Stimulated activated CD8-positive, alpha-beta memory T cell treated with anti-CD3 and anti-CD28 coated beads, Interleukin-7, amount 100 ng/mL, for 24 hours (primary cell): ENCODE data around the gene COBL.

ENCODE experiments used
- DNase-seq: peaks from one replicate; pipeline ENCODE4 v3.0.0-alpha.2; 2020; ENCODE audit warnings: low read depth

Gene COBL

DNA sequence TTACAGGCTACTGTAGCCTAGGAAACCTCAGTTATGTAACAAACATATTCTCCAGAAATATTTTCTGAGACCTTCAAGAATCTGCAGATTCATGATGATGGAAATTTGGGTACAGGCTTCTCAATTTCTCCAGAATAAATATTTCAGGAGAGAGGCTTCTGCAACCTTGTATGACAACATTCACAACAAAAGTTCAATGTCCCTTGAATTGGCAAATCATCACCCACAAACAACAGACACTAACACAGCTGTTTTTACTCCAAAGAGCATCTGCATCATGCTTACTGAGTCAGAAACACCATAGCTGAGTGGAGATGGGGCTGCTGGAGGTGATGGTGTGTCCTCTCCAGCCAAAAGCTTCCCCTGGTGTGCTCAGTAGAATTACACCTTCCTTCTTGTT is 9.3 kb upstream of the COBL start:
- no peak for DNase-seq

DNA sequence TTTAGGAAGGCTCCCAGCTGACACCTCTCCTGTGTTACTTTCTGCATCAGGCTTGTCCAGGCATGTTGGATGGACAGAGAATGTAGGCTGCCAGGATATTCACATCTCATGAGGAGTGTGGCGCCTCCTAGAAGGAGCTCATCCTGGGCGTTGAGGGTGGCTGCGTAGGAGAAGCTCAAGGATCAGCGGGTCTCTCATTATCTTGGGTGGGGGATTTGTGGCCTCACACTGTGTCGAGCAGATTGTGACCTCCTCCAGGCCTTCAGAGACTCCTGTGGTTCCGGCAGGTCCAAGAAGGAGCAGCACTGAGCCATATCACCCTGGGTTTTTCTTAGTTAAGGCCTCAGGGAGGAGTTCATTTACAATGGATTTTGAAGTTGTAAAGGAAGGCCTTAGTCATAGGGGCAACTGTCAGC is 8.7 kb upstream of the COBL start:
- no peak for DNase-seq

DNA sequence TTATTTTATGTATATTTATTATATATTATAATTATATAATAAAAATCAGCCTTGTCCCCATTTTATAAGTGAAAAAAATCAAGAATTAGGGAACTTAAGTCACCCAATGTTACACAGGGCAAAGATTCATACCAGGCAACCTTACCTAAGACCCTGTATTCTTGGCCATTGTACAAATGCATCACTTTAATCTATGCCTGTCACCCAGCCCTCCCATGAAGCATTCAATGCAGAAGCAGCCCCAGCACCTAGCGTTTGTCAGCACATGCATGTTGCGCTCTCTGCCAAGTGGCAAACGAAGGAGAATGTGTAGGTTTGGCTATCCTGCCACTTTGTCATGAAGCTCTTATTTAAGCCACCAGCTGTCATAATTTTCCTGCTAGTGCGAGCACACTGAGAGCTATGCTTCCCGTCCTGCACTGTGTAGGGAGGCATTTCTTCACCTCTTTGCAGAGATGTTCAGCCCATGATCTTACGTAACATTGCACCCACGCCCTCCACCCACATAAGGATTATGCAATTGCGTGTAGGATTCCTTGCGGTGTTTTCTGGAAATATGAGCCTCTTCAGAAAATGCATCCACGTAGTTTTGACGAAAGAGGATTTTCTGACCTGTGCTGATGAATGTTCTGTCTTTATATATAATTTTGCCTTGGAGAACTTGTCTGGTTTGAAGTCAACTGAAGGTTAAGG is 7.7 kb upstream of the COBL start:
- no peak for DNase-seq

DNA sequence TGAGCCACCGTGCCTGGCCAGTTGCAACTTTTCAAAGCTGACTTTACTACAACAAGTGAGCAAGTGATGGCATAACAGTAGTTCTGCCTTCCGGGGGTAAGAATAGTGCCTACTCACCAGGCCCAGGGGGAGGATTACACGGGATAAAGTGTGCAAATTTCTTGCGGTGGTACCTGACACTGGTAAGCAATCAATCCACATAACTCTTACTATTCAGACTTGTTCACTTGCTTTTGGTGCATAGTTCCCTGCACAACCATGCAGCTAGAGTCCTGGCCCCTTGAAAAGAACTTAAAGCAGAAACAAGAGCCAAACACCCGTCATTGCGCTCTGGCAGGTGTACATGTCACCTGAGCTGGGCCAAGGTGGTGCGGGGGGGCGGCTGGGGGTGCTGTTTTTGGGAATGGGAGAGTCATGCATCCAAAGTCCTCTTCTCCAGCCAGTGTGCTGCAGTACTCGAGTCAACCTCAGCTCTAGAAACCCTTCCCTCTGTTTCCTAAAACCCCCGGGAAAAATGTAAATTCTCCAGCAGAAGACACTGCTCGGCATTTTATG is 5.4 kb upstream of the COBL start:
- no peak for DNase-seq

DNA sequence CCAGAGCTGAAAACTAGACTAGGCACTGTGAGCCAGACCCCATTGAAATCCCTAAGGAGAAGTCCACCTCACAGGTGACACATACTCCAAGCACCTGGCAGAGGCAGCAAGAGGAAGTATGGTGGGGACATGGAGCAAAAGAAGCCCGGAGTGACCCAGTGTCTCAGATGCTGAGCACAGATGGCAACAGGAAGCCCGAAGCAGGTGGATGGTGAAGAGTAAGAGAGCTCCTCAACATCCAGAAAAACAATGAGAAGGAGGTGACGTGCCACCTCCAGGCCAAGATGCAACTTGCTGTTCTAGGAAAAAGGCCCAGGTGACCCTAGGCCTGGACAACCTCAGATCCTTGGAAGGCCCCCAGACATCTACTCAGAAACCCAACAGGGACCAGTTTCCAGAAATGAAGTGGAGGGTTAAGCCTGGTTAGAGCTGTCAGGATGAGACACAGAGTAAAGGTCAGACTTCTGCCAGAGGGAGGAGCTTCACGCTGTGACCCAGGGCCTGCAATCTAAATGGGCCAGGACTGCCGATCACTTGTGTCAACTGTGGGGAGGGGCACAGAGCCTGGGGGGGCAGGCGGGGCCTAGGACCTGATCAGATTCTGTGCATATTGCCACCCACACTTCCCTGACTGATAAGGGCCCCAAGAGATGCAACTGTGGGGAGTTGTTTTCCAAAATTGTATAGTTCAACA is 2.4 kb upstream of the COBL start:
- DNase-seq, result no peak

DNA sequence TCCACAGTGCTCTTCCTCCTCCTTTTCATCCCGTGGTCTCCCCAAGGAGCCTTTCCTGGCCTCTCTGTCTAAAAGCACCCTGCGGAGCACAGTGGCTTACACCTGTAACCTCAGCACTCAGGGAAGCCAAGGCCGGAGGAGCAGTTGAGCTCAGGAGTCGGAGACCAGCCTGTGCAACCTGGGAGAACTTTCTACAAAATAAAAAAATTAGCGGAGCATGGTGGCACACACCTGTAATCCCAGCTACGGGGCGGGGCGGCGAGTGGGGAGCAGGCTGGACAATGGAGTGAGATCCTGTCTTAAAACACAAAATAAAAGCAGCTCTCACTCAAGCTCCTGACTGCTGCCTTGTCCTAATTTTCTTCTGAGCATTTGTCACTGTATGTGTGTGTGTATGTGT is 1.4 kb upstream of the COBL start:
- no peak for DNase-seq

DNA sequence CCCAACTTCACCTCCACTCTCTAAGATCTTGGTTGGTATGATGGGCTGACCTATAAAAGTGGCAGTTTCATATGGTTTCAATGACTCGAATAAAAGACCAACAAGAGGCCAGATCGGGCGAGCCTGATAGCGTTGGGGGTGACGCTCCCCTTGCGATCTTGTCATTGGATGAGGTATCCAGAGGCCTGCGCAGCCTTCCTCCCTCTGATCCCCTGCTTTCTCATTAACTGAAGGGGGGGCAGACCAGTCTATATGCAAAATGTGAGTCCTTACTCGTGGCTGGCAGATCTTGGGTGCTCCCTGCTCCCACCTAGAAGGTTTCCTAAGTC is 937 bp upstream of the COBL start:
- DNase-seq, result no peak

DNA sequence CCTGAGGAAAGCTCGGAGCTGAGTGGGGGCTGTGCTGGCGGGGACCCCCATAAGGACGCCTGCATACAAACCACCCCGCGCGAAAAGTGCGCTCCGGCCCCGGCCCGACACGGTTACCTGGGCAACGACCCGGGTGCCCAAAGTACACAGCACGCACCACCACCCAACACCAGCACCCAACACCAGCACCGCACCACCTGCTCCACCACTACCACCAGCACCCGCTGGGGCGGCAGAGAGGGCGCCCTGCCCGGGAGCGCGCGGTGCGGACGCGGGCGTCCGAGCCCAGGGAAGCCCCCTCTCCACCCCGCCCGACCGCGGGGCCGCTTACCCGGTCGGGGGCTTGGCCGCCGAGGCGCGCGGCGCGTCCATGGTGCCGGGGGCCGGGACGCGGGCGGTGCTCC is 345 bp downstream of the COBL start:
- no peak for DNase-seq

DNA sequence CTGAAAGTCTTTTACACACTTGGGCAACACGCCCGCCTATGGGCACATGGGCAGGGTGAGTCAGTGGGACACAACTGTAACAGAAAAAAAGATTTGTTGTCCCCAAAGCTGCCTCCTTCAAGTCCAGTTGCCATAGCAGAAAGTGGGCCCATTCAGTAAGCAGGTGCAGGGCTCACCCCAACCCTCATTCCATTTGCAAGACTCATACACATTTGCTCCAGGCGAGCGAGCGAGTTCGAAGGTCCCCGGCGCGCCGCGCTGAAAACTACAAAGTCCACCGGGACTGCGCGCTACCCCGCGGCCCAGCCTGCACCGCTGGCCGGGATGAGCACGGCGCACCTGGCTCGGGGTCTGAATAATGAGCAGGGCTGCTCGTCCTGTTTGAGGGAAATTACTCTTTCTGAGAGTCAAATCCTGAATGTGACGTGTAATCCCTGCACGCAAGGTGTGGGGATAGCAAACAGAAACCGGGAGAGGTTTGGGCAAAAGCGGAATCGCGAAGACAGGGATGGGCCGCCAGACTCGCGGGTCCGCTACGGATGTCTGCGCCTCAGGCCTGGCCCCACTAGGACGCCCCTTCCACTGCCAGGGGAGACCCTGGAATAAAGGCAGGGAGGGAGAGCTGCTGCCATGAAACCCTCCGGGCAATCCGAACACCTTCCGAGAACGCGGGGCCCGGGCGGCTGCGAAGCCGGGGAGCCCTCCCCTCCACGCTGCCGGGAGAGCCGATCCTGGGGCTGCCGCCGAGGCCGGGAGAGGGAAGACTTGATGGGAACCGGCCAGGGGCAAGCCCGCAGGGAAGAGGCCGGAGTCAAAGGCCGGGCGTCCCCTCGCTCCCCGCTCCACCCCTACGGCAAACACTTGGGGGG is 982 bp downstream of the COBL start:
- DNase-seq, result no peak

DNA sequence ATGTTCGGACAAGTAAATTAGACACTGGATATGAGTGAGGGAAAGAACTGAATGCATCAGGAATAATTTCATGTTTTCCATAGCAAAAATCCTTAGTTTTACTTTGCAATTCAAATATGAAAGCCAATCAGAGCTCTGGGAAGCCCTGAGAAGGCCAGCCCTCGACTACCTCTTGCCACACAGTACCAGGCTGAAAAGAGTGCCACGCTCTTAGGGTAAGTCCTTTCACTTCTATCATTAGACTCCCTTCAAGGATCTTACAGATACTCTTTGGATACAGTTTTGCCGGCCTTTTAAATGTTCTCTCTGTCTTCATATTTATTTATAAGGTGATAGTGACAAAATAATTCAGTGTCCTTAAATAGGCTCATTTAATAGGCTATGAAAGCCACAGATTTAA is 1.9 kb downstream of the COBL start:
- no peak for DNase-seq

DNA sequence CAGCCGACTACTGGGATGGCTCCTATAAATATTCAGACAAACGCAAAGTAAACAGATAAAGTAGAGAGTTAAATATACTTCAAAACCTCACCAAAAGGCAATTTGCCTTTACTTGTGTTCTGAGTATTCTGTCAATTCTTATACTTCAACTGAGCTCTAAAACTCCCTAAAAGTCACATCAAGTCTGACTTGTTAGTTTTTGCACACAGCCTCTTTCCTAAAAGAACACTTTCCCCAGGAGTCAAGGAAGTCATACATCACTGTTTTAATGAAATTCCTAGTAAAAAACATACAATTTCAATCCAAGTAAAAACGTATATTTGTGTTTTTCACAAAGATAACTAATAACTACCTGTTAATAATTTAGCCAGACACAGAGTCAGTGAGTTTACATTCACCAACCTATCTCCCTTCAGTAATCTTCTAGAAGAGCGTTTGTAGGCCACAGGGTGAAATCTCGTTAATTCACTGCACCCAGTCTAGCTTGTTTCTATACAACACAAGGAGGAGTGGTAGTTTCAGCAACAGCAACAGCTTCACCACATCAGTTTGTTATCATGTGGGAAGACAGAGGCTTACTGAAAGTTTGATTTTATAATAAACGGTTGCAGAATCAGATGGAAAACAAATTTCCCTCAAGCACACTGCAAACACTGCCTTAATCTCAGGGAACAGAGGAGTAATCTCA is 2.7 kb downstream of the COBL start:
- no peak for DNase-seq

DNA sequence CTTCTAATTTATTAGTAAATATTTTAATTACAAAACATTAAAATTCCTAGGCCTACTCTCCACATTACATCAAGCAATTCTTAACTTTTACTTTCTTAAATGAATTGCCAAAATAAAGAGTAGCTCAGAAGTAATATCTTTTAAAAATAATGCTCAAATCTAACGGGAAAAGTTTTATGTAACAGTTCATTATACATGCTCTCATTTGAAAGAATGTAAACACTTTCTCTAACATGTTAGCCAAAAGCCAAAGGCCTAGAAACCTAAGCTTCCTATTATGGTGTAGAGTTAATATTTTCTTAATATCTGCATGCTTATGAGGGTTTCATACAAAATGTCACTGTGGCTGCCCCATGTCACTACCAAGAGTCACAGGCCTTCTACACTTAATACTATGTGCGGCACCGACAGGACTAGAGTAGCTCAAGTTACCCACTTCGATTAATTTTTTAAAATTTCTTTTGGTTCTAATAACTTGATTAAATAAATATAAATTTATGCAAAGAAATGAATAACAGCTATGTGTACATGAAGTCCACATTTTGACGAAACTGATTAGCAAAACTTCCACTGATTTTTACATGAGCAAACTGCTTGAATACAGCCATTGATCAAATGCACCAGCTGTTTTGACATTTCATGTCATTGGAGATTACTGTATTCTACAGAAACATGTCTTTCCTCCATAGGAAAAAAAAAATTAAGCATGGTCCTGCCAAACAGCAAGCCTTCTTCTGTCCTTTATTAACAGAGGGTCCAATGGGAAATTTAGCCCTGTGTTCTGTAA is 3.5 kb downstream of the COBL start:
- DNase-seq, result no peak

DNA sequence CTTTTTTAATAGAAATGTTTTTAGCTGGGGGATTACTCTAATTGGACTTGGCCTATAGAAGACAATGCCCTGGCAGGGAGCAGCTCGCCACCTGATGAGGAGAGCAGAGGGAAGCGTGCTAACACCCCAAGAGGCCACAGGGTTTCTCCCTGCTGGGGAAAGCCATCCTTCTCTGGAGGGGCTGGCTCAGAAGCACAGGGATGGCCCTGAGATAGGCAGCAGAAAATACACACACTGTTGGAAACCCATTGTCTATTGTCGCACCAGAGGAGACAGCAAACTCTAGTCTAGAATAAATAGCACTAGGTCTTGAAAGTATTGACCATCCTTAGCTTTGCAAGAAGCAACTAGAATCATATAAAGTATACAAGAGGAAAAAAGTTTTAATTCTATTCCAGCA is 5.4 kb downstream of the COBL start:
- no peak for DNase-seq

DNA sequence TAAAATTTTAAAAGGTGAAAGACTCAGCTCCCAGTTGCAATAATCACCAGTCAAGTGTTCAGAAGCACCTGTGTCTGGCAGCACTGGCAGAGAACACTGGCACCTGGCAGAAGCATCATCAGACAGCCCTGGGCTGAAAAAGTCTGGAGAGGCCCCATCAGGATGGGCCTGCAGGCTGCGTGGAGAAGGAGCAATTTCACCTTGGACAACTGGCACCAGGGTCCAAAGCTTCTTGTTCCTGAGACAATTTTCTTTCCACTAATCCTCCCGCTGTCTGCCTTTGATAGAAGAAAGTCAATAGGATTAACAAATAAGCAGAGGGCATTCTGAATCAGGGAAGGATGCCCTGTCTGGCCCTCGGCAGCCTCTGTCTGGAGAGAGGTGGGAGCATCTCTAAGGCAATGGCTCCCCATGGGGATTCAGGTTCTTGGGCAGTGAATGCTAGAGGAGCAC is 6.5 kb downstream of the COBL start:
- DNase-seq, result no peak

DNA sequence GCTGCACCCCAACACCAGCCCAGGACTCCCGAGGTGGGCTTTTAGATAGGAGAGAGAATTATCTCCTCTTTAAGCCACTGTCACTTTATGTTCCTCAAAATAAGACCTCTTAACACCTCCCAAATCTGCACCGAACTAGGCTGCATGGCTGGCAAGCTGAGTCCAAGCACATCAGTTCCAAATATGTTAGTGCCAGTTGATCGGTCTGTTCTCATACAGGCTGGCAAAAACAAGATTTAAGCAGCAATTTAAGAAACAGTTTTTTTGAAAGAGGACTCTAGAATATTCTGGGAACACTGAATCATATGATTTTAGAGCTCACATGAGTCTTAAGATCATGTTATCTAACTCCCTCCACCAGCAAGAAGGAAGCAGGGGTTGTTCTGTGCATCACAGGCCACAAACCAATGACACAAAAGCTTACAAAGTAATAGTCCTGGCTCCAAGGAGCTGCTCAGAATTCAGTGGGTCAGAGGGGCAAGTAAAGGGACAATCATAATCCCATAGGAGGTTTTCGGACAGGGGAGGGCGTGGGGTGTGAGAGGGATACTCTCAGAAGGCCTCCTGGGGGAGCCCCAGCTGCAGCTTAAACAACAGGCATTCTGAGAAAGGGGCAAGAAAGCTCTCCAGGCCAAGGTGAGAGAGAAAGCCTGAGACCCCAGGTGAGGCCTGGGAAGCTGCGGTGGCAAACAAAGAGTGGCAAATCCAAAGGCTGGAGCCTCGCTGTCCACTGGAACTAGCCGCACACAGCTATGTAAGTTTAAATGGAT is 7.1 kb downstream of the COBL start:
- no peak for DNase-seq

DNA sequence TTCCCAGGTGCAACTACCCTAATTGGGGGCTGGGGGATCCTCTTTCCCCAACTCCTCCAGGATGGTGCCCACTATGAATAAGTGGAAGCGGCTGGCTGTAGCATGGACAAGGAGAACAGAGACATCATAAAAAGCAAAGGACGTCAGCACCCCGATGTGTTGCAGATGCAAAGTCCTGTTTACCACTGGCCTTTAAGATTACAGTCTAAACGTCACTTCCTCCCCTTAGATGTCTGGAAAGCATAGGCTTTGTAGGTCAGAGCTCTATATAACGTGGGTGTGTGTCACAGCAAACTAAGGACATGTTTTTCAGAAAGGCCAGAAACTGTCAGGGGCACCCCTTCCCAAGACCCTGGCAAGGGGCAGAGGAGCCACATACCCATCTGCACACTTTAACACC is 7.9 kb downstream of the COBL start:
- no peak for DNase-seq

DNA sequence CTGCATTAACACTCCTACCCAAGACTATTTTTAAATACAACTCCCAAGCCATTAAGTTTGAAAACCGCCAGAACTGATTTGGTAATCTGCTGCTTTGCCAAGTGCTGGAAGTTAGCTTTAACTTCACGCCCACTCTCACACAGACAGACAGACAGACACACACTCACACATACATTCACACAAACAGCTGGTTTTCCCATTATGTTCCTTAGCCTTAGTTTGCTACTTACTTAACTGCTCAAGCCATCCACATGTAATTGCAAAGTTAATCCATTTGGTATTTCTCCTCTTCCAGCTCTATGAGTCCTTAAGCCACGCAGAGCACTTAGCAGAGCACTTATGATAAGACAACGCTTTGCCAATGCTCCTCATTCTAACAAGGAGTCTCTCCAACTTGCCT is 8.3 kb downstream of the COBL start:
- no peak for DNase-seq

DNA sequence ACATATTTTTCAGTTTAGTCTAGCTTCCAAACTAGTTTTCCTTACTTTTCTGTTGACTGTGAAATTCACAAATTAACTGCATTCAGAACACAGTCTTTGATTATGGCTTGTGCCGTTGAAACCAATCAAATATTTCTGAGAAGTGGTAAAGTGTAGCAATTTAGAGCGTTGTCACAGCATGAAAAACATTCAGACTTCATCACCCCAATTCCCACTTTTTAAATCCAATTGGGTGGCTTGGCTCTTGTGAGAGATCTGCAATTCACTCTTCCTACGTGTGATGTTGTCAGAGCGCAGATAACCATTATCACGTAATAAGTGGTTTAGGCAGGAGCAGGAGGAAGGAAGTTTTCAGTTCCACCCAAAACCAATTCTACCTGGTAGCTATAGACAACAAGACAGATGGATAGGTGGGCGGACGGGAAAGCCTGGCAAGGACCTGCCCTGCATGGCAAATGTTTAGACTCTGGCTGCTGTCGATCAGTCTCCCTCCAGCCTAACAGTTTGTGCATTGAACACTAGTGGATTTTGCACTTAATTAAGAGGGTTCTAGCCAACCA is 8.9 kb downstream of the COBL start:
- no peak for DNase-seq

DNA sequence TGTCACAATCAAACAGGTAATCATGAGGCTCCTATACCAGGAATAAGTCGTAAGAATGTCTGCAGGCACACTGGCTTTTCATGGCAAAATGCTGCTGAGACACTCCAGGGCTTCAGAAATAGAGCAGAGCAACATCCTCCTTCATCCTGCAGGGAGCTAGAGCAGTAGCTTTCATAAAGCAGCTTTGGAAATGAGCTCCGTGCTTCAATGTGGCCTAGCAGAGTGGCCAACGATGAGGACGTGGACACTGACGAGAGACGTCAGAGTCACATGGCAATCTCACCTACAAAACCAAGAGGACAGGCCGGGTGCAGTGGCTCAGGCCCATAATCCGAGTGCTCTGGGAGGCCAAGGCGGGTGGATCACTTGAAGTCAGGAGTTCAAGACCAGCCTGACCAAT is 9.8 kb downstream of the COBL start:
- no peak for DNase-seq

DNA sequence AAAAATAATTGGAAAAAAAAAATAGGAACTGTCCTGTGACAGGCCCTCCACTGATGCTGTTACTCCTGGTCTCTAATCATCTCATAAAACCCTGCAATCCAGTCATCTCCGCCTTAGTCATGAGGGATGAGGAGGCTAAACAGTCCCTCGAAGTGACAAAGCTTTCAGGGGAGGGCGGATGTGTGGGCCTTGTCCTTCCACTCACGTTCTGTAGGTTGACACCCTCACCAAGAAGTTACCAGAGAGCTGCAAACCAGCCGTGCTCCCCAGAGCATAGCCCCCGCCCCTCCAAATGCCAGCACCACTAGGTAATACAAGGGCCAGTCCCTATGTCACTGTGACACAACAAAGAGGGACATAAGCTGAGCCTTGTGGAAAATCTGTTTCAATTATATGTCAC is 11.9 kb downstream of the COBL start:
- DNase-seq, result no peak
